NCI-H524 treated with DMSO at 0.1 percent for 48 hours (cell line): ENCODE results near the gene PEX10.

Experiments
- DNase-seq: peaks from one replicate; lab custom pipeline; 2025; lab: John Stamatoyannopoulos, UW

PEX10 gene

DNA sequence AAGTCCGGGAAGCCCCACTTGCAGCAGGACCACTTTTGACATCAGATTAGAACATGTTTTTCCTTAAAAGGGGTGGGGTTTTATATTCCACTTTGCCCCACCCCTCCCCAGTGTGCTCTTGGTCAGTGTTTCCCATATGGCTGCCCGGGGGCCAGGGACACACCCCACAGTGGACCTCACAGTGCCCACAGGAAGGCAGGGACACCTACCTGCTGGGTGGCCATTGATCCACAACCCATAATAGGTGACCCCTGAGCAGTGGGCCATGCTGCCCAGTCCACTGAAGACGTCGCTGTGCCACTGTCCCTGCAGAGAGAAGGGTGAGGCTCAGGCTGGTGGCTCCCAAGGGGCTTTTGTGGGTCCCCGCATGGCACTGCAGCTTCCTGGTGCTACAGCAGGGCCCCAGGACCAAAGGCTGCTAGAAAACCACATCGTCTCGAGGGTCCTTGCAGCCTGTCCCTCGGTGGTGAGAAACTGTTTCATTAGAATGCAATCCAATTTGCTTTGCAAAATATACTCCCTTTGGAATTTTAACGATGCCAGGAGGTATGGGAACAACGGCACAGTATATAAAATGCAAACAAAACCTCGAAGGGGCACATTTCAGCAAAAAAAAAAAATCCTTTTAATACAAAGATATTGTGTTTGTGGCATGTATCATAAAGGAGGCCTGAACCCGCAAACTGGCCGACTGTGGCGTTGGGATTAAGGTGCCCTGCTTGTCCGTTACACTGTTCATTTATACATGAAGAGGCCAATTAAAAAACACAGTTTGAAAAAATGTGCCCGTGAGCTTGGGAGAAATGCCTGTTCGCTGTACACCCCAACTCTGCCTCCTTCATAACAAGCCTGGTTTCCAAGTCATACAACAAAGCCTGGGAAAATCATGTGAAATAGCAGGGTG is 37.9 kb downstream of the PEX10 start:
- no peak for DNase-seq

DNA sequence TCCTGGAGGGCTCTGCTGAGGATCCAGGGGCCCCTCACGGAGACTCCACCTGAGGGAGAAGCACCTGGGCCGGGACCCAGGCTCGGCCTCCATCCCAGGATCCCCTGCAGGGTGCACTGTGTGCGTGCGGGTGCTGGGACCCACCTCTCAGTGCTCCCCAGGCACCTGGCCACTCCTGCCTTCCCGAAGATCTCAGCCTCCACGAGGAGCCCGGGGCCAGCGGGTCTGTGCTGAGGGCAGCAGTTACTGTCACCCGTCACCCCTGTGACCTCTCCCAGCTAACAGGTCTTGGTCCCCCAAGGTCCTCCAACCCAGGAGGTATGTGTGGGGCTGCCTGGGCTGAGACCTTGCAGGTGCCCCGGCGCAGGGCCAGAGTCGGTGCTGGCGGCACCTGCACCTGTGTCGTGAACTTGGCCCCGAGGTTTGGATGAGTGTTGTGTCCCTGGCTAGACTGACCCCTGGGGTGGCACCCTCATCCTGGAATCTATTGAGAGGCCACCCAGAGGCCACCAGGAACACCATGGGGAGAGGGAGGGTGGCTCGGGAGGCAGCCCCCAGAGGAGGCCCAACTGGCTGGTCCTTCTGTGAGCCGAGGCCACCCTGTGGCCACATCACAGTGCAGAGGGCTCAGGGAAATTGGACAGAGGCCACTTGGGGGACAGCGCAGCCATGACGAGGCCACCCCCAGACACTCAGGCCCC is 38.7 kb downstream of the PEX10 start:
- no peak for DNase-seq

DNA sequence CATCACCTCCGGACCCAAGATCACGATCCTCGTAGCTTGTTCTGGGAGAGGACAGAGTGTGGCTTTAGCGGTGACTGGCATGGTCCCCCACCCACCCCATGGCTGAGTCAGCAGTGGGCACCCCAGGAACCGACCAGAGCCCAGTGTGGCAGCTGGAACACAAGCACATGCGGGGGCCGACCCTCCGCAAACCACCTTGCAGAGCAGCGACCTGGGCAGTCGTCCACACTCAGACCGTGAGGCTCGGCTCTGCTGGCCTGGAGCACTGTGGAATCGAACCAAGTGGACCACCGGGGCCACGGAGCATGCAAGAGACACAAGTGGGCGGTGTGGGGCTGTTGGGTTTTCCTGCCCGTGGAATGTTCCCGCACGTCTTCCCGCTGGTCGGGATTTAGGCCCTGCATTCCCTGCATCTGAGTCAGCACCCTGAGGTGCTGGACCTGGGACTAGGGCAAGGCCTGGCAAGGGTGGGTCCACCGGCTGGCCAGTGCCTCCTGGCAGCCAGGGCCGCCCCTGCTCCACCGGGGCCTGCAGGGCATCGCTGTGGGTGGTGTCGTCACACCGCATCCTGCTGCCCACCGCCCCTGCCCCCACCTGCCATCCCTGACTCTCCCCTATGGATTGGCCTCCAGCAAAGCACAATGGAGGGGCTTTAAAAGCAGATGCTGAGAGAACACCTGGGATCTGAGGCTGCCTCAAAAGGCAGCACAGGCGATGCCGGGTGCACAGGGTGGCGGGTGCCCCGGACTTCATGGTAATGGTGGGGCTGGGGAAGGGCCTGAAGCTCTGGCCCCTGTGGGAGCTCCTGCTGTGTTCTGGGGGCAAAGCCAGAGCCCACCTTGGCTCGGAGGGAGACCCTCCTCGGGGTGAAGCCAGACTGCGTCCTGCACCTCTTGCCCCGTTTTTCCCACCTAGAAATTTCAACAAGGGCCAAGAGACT is 39.5 kb downstream of the PEX10 start:
- no peak for DNase-seq

DNA sequence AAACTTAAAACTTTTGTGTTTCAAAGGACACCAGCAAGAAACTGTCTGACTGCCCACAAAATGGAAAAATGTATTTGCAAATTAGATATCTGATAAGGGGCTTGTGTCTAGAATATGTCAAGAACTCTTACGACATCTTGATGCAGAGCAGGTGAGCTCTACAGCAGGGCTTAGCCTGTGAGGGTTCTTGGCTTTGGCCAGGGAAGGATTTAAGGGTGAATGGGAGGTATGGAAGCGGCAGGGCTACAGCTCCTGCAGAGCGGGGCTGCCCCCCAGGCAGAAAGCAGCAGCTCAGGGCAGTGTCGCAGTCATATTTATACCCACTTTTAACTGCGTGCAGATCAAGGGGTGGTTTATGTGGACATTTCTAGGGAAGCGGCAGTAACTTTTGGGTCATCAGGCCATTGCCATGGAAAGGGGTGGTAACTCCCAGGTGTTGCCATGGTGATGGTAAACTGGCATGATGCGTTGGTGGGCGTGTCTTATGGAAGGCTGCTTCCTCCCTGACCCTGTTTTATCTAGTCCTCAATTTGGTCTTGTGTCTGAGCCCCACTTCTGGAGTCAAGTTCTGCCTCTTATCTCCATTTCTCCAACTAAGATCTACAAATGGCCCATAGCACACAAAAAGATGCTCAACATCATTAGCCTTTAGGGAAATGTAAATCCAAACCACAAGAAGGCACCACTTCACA is 44.2 kb downstream of the PEX10 start:
- DNase-seq = no peak

DNA sequence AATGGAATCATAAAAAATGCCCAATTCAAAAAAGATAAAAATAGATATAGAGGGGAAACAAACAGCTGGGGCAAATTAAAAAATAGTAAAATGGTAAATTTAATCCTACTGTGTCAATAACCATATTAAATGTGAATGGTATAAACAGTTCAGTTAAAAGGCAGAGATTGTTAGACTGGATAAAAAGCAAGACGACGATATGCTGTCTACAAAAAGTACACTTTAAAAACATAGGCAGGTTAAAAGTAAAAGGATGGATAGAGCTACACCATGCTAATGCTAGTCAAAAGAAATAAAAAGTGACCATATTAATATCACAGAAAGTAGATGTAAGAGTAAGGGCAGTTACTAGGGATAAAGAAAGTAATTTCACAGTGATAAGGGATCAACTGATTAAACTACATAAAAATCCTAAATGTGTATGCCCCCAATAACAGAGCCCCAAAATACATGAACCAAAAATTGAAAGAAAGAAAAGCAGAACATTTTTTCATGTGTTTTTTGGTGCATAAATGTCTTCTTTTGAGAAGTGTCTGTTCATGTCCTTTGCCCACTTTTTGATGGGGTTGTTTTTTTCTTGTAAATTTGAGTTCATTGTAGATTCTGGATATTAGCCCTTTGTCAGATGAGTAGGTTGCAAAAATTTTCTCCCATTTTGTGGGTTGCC is 48.4 kb downstream of the PEX10 start:
- DNase-seq = no peak

DNA sequence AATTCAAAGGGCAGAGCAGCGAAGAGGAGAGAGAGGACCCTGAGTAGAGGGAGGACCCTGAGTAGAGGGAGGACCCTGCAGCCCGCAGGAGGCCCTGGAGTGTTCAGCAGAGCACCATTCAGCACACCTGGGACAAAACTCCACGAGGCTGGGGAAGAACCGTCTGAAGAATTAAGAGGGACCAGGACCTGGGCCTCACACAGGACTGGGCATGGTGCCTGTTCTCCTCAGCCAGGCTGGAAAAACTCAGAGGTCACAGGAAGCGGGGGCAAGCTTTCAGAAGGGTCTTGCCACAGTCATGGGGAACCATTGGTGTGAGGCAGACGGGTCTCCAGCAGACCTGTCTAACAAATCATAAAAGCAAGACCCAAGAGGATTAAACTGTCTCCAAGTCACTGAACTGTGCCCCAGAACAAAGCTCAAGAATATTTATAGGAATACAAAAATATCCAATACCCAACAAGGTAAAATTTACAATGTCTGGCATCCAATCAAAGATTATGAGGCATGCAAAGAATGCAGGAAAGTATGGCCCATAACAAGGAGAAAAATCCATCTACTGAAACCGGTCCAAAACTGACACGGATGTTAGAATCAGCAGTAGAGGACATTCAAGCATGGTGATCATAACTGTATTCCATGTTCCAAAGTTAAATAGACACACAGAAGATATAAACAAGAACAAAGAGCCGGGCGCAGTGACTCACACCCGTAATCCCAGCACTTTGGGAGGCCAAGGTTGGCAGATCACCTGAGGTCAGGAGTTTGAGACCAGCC is 51.6 kb downstream of the PEX10 start:
- no peak for DNase-seq

DNA sequence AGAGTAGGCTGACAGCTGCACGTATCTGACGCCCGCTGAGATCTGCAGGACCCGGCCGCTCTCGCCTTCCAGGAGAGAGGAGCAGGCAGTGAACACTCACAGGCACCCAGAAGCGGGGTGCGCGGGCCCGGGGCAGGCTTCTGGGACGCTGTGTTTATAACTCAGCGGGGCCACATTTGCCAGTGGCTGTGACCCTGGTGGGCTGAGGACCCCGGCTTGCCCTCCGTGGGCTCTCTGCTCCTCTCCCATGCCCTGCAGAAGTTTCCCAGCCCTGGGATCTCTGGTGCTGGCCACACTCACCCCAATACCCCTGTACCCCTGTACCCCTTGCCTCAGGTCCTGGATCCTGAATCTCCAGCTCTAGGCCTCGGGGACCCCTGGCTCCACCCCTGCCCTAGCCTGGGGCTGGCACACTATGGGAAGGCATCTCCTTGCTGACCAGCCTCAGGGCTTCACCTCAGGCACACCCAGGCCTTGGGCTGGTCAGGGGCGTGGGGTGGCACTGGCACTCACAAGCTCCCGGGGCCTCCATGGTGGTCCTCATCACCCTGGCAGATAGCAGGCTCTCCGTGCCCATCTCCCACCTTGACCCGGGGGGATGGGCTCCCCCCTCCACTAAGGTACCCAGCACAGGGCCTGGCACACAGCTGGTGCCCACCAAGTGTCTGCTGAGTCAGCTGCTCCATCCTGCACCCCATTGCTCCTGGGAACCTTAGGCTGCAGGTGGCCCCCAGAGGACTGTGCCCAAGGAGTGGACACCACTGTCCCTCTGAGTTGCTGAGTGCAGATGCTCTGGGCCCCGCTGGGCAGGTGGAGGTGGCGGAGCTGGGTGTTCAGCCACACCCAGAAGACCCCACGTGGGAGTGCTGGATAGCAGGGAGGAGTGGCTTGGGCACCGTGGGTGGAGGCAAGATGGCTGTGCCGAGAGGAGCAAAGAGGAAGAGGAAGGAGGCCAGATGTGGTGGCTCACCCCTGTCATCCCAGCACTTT is 53.4 kb downstream of the PEX10 start:
- no peak for DNase-seq

DNA sequence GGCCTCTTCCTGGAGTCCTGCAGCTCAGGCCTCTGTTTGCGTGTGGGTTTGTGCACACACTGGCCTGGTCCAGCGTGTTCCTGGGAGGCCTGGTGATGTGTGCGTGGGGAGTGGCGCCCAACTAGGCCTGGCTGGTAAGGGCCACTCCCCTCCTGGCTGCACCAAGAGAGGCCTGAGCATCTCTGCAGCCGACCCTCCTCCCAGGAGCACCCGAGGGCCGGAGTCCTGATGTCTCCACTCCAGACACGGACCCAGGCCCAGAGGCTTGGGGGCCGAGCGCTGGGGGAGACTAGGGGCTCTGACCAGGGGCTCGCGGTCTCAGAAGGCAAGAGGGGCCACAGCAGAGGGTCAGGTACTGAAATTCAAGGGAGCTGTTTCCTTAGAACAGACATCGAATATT is 54.3 kb downstream of the PEX10 start:
- no peak for DNase-seq

DNA sequence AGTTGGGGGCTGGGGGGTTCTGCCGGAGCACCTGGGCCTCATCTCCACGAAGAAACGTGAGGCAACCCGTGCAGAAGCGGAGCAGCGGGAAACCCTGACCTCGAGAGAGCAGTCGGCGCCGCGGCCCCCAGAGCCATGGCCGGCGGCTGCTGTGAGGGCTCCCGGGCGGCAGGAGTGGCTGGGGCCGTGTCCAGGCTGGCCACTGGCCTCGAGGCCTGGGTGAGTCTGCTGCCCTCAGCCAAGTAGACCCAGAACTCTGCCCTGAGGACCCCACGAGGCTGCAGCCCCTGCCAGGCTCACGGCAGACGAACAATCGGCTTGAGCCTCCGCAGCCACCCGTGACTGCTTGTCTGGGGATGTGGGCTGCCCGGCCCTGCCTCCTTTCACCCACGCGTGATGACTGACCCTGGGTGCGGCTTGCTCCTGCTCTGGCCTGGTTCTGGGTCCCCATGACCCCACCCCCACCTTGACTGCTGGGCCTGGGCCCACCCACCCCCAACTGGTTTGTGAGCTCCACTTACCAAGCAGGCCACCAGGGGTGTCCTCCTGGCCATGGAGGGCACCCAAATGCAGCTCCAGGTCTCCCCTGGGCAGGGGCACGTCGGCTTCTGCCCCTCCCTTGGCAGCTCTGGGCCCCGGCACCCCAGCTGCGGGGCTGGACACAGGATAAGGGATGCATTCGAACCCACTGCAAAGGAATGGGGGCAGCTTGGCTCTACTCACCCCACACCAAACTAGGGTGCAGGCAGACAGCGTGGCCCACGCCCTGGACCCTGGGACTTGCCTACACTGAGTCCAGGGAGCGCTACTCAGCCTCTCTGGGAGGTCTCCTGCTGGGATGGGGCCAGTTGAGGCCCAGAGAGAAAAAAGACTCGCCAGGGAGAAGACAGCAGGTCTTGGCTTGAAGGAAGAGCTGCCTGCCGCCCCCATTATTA is 55.2 kb downstream of the PEX10 start:
- DNase-seq = no peak

DNA sequence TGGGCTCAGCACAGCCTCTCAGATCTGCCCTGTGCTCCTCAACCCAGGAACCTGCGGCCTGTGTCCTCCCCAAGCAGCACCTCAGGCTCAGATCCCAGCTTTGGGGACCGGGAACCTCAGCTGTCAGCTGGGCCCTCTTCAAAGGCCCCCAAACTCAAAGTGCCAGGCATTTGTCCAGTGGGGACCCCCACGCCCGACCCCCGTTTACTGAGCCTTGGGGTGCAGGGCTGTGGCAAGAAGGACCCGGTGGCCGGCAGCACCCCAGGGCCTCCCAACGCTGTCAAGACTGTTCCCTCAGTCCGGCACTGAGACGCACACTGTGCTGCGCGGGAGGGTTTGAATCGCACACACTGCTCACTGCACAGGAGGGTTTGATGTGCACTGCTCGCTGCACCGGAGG is 56.0 kb downstream of the PEX10 start:
- DNase-seq = no peak

DNA sequence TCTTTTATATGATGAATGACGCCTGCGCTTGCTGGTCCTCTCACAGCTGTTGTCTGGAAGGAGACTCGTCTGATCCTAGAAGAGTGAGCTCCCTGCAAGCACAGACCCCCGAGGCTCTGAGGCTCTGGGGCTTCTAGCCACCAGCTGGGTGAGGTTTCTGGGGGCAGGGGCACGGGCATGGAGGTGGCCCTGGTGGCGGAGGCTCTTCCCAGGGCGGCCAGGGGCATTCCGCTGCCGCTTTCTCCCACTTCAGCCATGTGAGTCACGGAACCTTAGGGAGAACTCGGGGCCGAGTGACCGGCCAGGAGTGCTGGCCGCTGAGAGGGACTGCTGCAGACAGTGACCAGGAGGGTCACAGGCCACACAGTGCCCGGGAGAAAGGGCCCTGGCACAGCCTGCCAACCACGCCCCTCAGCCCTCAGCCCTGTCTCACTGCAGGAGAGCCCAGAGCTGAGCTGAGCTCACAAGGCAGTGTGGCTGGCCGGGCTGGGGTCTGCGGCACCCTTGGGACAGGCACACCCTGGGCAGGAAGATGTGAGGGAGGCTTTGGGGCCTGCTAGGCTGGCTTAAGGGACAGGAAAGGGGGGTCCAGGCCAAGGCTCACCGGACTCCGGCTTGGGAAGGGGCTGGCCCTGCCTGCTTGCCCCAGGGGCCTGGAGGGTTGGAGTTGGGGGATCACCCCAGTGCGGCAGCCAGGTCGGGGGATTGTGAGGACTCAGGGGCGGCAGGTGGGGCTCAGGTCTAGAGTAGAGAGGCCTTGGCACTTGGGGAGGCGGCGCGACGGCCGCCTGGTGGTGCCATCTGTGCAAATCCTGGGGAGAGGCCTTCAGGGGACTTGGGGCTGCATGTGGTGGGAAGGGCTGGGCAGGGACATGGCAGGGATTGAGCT is 56.7 kb downstream of the PEX10 start:
- no peak for DNase-seq

DNA sequence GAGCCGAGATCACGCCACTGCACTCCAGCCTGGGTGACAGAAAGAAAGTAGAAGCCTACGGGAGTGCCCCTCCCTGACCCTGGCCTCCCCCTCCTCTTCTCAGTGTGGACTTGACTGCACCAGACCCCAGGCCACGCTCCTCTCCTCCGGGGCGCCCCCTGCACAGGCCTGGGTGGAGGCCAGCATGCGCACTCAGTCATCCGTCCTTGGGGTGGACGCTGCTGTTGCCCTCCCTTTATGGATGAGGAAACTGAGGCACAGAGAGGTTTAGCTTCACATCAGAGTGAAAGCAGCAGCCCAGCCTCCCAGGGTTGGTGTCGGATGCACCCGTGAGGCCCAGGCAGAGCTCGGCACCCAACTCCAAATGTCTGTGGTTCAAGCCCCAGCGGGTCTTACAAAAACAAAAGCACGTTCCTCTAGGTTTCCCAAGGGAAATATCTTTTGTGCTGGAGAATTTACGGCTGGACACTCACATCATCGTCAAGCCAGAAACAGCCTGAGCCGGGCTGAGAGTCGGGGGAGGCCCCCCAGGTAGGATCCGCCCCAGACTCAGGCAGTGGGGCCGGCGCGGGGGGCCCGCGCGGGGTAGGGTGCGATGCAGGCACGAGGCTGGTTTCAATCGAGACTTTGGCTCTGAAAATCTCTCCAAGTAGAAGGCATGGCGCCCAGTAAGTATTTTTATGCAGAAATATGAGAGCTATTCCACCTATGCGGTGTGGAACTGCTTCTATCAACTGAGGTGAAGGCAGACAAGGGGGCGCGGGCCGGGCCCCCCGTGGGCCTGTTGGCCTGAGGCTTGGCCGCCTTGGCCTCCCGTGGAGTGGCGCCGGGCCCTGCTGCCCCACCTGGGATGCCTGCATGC is 57.6 kb downstream of the PEX10 start:
- DNase-seq = no peak
